Caki2 (cell line): ENCODE results near the gene NEK9. TPM values are rescaled to one million over a fixed set of nuclear protein-coding genes. Genes with fewer than 3 reads are reported as not detected.
"Not testable (repeated sequence)": the region's sequence is repeated elsewhere in the genome, so short reads cannot be mapped to it uniquely, and the experiment has no call there.

Experiments
- DNase-seq: peaks from one replicate; pipeline ENCODE4 v3.0.0-alpha.2; 2015; ENCODE audit warnings: low read depth
- in situ Hi-C: cut with HindIII; loops from 2 replicates; pipeline ENCODE4 v1.10.0; 2016; ENCODE audit warnings: low sequenced_read_pairs, low pct_unique_long_range_greater_than_20kb, mixed read lengths
- total RNA-seq: library from RNA; depleted of rRNA; stranded (reverse); fragments of >200 nt; shearing (Covaris generic); gene quantifications from 2 replicates; pipeline ENCODE4 v1.2.3, GENCODE V29; 2014; ENCODE audit warnings: low replicate concordance

NEK9 gene
- total RNA-seq, 1 experiment from 2014 or later: 34.4 TPM

GRCh38 chr14:75150637-75151036 lies 23.8 kb upstream of the NEK9 start:
- DNase-seq, in situ Hi-C loops: not testable (repeated sequence)

- in situ Hi-C loops: no loop called here
- no peak for DNase-seq
Observed at GRCh38 chr14:75150150-75150549, 23.3 kb upstream of the NEK9 start.

- in situ Hi-C loops: loop anchor here (25.0 kb wide), 1 partner anchor 415 kb away; no protein-coding TSS in a partner anchor
Observed at GRCh38 chr14:75147423-75148071, 20.7 kb upstream of the NEK9 start.

GRCh38 chr14:75144944-75145343 lies 18.1 kb upstream of the NEK9 start:
- DNase-seq: no peak
- in situ Hi-C loops: loop anchor here (25.0 kb wide), 1 partner anchor 417 kb away; no protein-coding TSS in a partner anchor

More at GRCh38 chr14:75147423-75148071, 20.7 kb upstream of the NEK9 start:
- no peak for DNase-seq

GRCh38 chr14:75143761-75144527 lies 17.1 kb upstream of the NEK9 start:
- no peak for DNase-seq
- in situ Hi-C loops: loop anchor here (25.0 kb wide), 1 partner anchor 418 kb away; no protein-coding TSS in a partner anchor

- no peak for DNase-seq
- in situ Hi-C loops: loop anchor here (25.0 kb wide), 1 partner anchor 420 kb away; no protein-coding TSS in a partner anchor
Observed at GRCh38 chr14:75142494-75142893, 15.6 kb upstream of the NEK9 start.

GRCh38 chr14:75141967-75142366 lies 15.1 kb upstream of the NEK9 start:
- in situ Hi-C loops: loop anchor here (25.0 kb wide), 1 partner anchor 420 kb away; no protein-coding TSS in a partner anchor
- DNase-seq: no peak

- no peak for DNase-seq
- in situ Hi-C loops: loop anchor here (25.0 kb wide), 1 partner anchor 421 kb away; no protein-coding TSS in a partner anchor
Observed at GRCh38 chr14:75141062-75141461, 14.2 kb upstream of the NEK9 start.

GRCh38 chr14:75140620-75141019 lies 13.8 kb upstream of the NEK9 start:
- in situ Hi-C loops: loop anchor here (25.0 kb wide), 1 partner anchor 422 kb away; no protein-coding TSS in a partner anchor
- DNase-seq: no peak

- no peak for DNase-seq
- in situ Hi-C loops: loop anchor here (25.0 kb wide), 1 partner anchor 423 kb away; no protein-coding TSS in a partner anchor
Observed at GRCh38 chr14:75139185-75139584, 12.3 kb upstream of the NEK9 start.

GRCh38 chr14:75138492-75138891 lies 11.6 kb upstream of the NEK9 start:
- no peak for DNase-seq
- in situ Hi-C loops: loop anchor here (25.0 kb wide), 1 partner anchor 424 kb away; no protein-coding TSS in a partner anchor

GRCh38 chr14:75134644-75135043 lies 7.8 kb upstream of the NEK9 start:
- no peak for DNase-seq
- in situ Hi-C loops: loop anchor here (25.0 kb wide), 1 partner anchor 428 kb away; no protein-coding TSS in a partner anchor

GRCh38 chr14:75133597-75133996 lies 6.7 kb upstream of the NEK9 start:
- in situ Hi-C loops: loop anchor here (25.0 kb wide), 1 partner anchor 429 kb away; no protein-coding TSS in a partner anchor
- no peak for DNase-seq

- in situ Hi-C loops: loop anchor here (25.0 kb wide), 1 partner anchor 430 kb away; no protein-coding TSS in a partner anchor
- DNase-seq: peak; percentile 68
Observed at GRCh38 chr14:75132382-75133086, 5.7 kb upstream of the NEK9 start.

- DNase-seq: no peak
- in situ Hi-C loops: loop anchor here (10.0 to 25.0 kb wide), 2 partner anchors 176 to 434 kb away; no protein-coding TSS in a partner anchor
Observed at GRCh38 chr14:75128596-75128990, 1.7 kb upstream of the NEK9 start.

- in situ Hi-C loops: loop anchor here (10.0 to 25.0 kb wide), 2 partner anchors 177 to 434 kb away; no protein-coding TSS in a partner anchor
- DNase-seq: no peak
Observed at GRCh38 chr14:75127903-75128595, 1.2 kb upstream of the NEK9 start.

GRCh38 chr14:75127474-75127820 lies 599 bp upstream of the NEK9 start:
- in situ Hi-C loops: loop anchor here (10.0 to 25.0 kb wide), 2 partner anchors 177 to 435 kb away; no protein-coding TSS in a partner anchor
- not testable (repeated sequence) for DNase-seq
